ENCODE data around the gene MED14.

MED14 gene

GRCh38 chrX:40622479-40623138 lies 112.7 kb downstream of the MED14 start:
- Histone ChIP-seq H3K27me3 (ENCODE audit: control insufficient read depth, insufficient read depth, low read length) (no peaks in the 10 kb centered on the region), H3K36me3 (ENCODE audit: control insufficient read depth, insufficient read depth, low read length) (peaks cover 2% of the 10 kb centered on the region), H3K4me3 (ENCODE audit: low read depth, low read length) (no peak overlapping the region), H3K9ac (ENCODE audit: low read depth, low read length) (no peak overlapping the region), H3K9me3 (ENCODE audit: control insufficient read depth, insufficient read depth, low read length) (no peaks in the 10 kb centered on the region), H3K4me1 (ENCODE audit: control insufficient read depth, insufficient read depth, low read length) (no peaks in the 10 kb centered on the region)

GRCh38 chrX:40617566-40617965 lies 117.8 kb downstream of the MED14 start:
- Histone ChIP-seq H3K27me3 (ENCODE audit: control insufficient read depth, insufficient read depth, low read length) (no peaks in the 10 kb centered on the region), H3K4me1 (ENCODE audit: control insufficient read depth, insufficient read depth, low read length) (no peaks in the 10 kb centered on the region), H3K9ac (ENCODE audit: low read depth, low read length) (no peak overlapping the region), H3K4me3 (ENCODE audit: low read depth, low read length) (no peak overlapping the region), H3K9me3 (ENCODE audit: control insufficient read depth, insufficient read depth, low read length) (no peaks in the 10 kb centered on the region), H3K36me3 (ENCODE audit: control insufficient read depth, insufficient read depth, low read length) (no peaks in the 10 kb centered on the region)

GRCh38 chrX:40615976-40616375 lies 119.4 kb downstream of the MED14 start:
- Histone ChIP-seq H3K4me3 (ENCODE audit: low read depth, low read length) (no peak overlapping the region), H3K4me1 (ENCODE audit: control insufficient read depth, insufficient read depth, low read length) (no peaks in the 10 kb centered on the region), H3K9ac (ENCODE audit: low read depth, low read length) (no peak overlapping the region), H3K36me3 (ENCODE audit: control insufficient read depth, insufficient read depth, low read length) (no peaks in the 10 kb centered on the region), H3K27me3 (ENCODE audit: control insufficient read depth, insufficient read depth, low read length) (no peaks in the 10 kb centered on the region), H3K9me3 (ENCODE audit: control insufficient read depth, insufficient read depth, low read length) (no peaks in the 10 kb centered on the region)

GRCh38 chrX:40612511-40612910 lies 122.8 kb downstream of the MED14 start:
- Histone ChIP-seq H3K4me3 (ENCODE audit: low read depth, low read length) (no peak overlapping the region), H3K4me1 (ENCODE audit: control insufficient read depth, insufficient read depth, low read length) (no peaks in the 10 kb centered on the region), H3K27me3 (ENCODE audit: control insufficient read depth, insufficient read depth, low read length) (no peaks in the 10 kb centered on the region), H3K9me3 (ENCODE audit: control insufficient read depth, insufficient read depth, low read length) (no peaks in the 10 kb centered on the region), H3K36me3 (ENCODE audit: control insufficient read depth, insufficient read depth, low read length) (no peaks in the 10 kb centered on the region), H3K9ac (ENCODE audit: low read depth, low read length) (no peak overlapping the region)

GRCh38 chrX:40607381-40607780 lies 128.0 kb downstream of the MED14 start:
- Histone ChIP-seq H3K4me3 (ENCODE audit: low read depth, low read length) (no peak overlapping the region), H3K4me1 (ENCODE audit: control insufficient read depth, insufficient read depth, low read length) (no peaks in the 10 kb centered on the region), H3K9me3 (ENCODE audit: control insufficient read depth, insufficient read depth, low read length) (no peaks in the 10 kb centered on the region), H3K27me3 (ENCODE audit: control insufficient read depth, insufficient read depth, low read length) (no peaks in the 10 kb centered on the region), H3K36me3 (ENCODE audit: control insufficient read depth, insufficient read depth, low read length) (no peaks in the 10 kb centered on the region), H3K9ac (ENCODE audit: low read depth, low read length) (no peak overlapping the region)

GRCh38 chrX:40603446-40603845 lies 131.9 kb downstream of the MED14 start:
- H3K9me3 ChIP-seq (ENCODE audit: control insufficient read depth, insufficient read depth, low read length) = no peaks in the 10 kb centered on the region
- no peaks in the 10 kb centered on the region for H3K4me1 ChIP-seq (ENCODE audit: control insufficient read depth, insufficient read depth, low read length)
- H3K27me3 ChIP-seq (ENCODE audit: control insufficient read depth, insufficient read depth, low read length) = no peaks in the 10 kb centered on the region
- no peak overlapping the region for H3K4me3 ChIP-seq (ENCODE audit: low read depth, low read length)
- peaks cover 7% of the 10 kb centered on the region for H3K36me3 ChIP-seq (ENCODE audit: control insufficient read depth, insufficient read depth, low read length)
- no peak overlapping the region for H3K9ac ChIP-seq (ENCODE audit: low read depth, low read length)

Measured in iPS-15b (cell line).